GM19238 (cell line): ENCODE results near the gene ZC3H8.
A peak's percentile ranks its signal among the peaks of the same experiment; 100 is the strongest.
"Not testable (repeated sequence)": the region's sequence is repeated elsewhere in the genome, so short reads cannot be mapped to it uniquely, and the experiment has no call there.

ENCODE experiments used
- DNase-seq: peaks from one replicate; pipeline ENCODE4 v3.0.0; 2011; ENCODE audit warnings: low spot score; ENCODE audit not compliant: insufficient read length

Gene ZC3H8

DNA sequence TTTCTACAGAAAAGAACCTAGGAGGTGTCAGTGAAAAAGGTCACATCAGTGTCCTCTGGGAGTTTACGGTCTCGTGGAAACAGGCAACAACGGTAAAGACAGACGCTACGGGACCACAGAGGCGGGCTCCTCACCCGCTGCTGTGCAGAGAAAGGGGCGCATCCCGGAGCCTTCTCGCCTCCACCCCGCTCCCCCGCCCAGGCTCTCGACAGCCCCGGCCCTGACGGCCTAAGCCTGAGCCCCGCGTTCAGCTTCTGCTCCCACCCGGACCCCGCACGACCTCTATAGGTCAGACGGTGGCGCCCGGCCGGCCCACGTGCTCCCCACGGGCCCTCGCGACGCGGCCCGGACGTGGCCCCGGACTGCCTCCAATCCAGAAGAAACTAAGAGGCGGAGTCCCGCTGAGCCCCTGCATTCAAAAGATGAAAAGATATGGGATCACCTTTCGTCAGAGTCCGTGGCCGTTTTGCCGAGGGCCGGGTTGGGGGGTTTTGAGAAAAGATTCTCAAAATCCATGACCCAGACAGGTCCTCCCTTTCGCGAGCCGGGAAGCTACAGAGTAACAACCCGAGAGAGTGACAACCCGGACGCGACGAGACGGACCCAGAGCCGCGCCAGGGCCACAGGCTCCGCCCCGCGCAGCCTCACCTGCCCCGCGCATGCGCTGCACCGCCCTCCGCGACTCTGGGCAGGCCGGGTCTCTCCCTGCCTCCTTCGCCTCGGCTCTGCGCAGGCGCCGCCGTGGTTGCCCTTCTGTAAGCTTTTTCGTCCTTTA is at the start of gene ZC3H8:
TSS of gene ZC3H8 (minus strand) at position 577 of the 775 bp plus-strand sequence. CDS start at position 516, 61 bp downstream.
- DNase-seq = peak; percentile 95

GRCh38 chr2:112304298-112304941 is 49.6 kb upstream of the ZC3H8 start:
- no peak for DNase-seq

DNA sequence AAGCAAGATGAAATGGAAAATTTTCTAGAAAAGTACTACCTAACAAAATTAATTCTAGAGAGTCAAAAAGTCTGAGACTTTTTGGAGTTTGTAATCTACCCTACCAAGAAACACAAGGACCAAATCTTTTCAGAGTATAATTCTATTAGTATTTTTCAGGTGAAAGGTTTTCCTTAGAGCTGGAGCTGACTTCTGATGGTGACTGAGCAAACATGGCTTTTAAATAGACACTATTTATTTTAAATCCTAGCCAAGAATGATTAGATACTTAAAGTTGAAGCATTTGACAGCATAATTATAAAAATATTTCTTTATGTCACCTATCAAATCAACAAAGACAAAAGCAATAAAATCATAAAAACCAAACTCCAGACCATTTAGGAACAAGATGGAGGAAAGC is 47.1 kb upstream of the ZC3H8 start:
- DNase-seq = no peak

GRCh38 chr2:112301171-112301584 is 46.3 kb upstream of the ZC3H8 start:
- DNase-seq = no peak

DNA sequence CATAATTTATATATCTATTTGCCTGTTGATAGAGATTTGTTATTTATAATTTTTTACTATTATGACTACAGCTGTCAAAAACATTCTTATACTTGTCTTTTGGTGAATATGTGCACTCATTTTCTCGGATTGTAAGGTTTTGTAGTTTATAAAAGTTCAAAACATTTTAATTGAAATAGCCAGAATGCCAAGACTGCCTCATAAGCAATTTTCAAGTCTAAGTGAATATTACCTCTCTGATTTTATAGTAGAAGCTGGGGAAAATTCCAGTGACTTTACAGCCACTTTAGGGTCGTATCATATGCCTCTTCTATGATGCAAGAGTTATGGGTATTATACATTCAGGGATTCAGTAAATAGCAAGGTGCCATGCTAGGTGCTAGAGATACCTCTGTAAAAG is 41.6 kb upstream of the ZC3H8 start:
- no peak for DNase-seq

DNA sequence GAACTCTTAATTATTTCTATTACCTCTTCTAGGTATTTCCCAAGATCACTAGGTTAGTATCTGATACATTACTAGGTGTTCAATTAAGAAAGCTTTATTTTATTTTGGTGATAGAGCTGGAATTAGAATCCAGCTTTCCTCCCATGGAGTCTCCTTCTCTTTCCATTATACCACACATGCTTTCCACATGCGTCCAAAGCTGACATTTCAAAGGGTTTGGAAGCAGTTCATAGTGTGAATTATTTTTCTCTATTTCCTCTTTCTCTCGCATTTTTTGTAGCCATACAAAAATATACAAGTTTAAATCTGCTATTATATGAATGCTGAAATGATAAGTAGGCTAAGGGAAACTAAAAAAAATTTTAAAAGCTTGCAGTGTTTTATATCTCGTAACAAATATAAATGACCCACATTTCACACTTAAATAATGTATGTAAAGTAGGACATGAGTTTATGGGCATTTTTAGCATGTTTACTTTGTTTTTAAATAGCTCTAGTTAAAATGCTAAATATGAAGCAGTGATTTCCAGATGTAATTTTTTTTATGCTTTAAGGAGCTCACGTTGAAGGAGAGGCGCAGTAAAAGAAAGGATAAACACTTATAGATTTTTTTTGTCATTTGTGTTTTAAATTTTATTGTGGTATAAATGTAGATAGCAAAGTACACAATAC is 40.7 kb upstream of the ZC3H8 start:
- DNase-seq = no peak

- DNase-seq = no peak
These were observed 39.0 kb upstream of the ZC3H8 start for GRCh38 chr2:112293636-112294401.

GRCh38 chr2:112290648-112291047 is 35.8 kb upstream of the ZC3H8 start:
- no peak for DNase-seq

GRCh38 chr2:112290088-112290487 is 35.2 kb upstream of the ZC3H8 start:
- DNase-seq = no peak

DNA sequence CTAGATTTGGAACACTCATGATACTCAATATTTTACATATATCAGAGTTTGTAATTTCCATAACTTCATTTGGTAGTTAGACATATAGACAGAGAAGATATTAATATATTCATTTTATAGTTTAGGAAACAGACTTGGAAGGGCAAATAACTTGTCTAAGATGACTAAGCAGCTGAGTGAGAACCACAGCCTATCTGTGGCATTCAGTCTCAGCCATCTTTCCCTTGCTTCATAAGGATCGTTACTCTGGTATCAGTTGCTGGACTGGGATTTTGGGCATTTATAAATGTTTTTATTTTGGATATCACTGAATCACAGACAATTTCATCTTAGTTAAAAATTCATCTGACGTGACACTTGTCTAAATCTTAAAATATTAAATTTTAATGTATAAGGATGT is 28.7 kb upstream of the ZC3H8 start:
- not testable (repeated sequence) for DNase-seq

- DNase-seq = not testable (repeated sequence)
These were observed 27.2 kb upstream of the ZC3H8 start for GRCh38 chr2:112282066-112282465.

- no peak for DNase-seq
These were observed 22.9 kb upstream of the ZC3H8 start for GRCh38 chr2:112277596-112278220.

DNA sequence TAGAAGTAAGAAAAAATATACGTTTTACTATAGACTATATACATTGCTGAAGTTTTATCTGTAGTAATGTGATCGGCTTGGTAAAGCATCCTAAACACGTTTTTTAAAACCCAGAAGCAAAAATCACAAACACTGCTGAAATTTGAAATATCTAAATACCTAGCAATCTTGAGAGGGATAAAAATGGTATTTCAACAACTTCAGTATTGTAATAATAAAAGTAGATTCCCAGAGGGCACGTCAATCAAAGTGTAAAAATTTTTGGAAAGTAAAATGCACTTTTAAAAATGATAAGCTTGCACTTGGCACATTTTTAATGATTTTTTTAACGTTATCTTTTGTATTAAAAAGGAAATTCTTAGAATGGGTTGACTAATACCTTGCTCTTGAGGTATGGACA is 22.1 kb upstream of the ZC3H8 start:
- no peak for DNase-seq

DNA sequence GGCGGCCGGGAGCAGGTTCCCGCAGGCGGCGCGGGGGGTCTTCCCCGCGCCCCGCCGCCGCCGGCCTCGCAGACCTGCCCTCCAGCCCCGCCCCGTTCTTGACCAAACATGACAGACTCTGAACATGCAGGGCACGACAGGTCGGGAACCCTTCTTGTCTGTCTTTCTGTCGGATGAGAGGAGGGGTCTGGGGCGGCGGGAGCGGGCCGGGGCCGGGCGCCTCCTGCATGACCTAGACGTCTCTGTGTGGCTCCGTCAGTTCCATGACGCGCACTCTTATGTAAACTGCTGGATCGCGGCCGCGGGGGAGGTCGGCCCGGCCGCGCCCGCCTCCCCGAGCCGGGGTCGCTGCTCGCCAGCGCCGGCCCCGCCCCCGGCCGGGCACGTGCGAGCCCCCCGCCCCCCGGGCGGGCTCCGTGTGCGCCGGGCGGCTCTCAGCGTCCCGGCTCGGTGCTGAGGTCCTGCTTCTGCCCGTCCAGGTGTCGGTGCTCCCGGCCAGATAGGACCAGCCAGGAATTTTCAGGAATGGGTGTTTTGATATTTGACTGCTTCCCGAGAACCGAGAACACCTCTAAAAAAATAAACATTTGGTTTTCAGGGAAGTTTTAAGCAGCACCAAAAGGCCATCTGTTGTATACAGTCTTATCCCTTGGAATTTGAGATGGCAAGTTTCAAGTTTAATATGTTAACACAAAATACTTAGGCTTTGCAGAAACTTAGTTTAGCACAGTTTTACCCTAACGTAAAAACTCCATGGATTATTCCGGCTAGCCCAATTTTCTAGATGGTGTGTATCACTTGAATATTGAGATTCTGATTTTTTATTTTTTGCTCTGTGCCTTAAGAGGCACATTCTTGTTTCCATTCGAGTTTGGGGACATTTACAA is 21.3 kb upstream of the ZC3H8 start:
- DNase-seq = peak; percentile 50

DNA sequence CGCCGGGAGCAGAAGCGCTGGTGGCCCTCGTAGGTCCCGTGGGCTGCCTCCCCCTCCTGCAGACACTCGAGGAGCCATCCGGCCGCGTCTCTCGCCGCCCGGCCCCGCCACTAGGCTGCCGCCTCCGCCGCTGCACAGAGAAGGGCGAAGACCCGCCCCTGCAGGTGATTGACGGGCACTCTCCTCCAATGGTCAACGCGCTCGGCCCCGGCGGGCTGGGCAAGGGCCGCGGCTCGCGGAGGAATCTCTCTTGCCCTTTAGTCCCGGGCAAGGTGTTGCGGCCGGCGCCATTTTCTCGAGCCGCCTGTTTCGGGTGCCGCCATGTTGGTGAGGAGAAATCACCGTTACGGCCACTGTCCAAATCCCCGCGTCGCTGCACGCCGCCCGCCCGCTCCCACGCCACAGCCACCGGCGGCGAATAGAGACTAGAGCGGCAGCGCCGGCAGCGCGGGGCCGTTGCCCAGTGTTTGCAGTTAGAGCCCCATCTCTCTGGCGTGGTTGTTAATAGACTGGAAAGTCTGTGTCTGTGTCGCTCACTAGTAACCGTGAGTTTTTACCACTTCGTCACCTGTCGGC is 20.6 kb upstream of the ZC3H8 start, which contains the start of gene ZC3H6:
TSS of gene ZC3H6 (plus strand) at position 287 of the 576 bp plus-strand sequence. CDS start 398 bp downstream, outside the sequence.
- DNase-seq = peak; percentile 80

GRCh38 chr2:112273349-112273748 is 18.5 kb upstream of the ZC3H8 start:
- DNase-seq = no peak

DNA sequence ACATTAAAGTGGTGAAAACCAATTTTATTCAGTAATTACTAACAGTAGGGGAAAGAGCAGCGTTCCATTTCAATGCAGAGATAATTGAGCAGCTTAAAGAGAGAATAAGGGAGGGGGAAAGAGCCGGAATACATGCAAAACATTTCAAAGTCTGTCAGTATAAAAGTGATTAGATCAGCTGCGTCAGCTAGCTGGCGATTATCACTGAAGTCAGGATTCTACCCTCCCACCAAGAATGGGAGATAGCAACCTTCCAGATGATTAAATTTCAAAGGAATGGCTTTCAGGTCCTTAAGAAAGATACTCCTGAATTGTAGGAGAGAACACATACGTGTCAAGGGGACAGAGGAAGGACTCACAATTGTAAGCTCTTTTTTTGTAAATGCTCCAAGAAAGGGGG is 17.8 kb upstream of the ZC3H8 start:
- DNase-seq = no peak

DNA sequence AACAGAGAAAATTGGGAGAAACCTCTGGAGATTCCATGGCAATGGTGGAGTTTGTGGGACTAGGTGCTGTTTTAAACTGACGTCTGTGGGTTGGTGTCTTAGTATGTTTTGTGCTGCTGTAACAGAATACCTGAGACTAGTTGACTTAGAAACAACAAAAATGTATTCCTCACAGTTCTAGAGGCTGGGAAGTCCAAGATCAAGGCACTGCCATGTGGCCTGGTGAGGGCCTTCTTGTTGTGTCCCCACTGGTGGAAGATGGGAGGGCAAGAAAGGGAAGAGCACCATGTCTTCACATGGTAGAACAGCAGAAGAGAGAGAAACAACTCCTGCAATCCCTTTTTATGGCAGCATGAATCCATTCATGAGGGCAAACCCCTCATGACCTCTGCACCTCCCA is 13.7 kb upstream of the ZC3H8 start:
- DNase-seq = no peak

DNA sequence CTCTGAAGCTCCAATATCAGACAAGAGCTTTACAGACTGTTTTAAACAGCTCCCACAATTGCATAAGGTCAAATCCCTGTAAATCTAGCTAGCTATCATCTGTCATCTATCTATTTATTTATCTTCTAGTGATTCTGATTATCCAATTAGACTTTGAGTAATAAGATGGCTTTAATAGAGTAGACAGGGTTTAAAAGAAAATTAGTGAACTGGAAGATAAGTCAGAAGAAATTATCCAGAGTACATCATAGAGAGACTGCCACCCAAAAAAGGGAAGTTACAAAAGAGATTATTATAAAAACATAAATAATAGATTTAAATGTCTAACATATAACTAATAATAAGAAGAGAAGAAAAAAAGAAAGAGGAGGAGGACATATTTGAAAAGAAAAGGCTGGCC is 8.0 kb upstream of the ZC3H8 start:
- DNase-seq = no peak

- no peak for DNase-seq
These were observed 5.4 kb upstream of the ZC3H8 start for GRCh38 chr2:112260295-112260625.
